ENCODE data around the gene NRCAM. TPM values are rescaled to one million over a fixed set of nuclear protein-coding genes. Genes with fewer than 3 reads are reported as not detected.

Gene NRCAM
- total and polyA plus RNA-seq, 2 of the 8 experiments (the other 6 are each of a cell fraction or from before 2014, with no cell fraction given): 2.7 to 3.8 TPM

DNA sequence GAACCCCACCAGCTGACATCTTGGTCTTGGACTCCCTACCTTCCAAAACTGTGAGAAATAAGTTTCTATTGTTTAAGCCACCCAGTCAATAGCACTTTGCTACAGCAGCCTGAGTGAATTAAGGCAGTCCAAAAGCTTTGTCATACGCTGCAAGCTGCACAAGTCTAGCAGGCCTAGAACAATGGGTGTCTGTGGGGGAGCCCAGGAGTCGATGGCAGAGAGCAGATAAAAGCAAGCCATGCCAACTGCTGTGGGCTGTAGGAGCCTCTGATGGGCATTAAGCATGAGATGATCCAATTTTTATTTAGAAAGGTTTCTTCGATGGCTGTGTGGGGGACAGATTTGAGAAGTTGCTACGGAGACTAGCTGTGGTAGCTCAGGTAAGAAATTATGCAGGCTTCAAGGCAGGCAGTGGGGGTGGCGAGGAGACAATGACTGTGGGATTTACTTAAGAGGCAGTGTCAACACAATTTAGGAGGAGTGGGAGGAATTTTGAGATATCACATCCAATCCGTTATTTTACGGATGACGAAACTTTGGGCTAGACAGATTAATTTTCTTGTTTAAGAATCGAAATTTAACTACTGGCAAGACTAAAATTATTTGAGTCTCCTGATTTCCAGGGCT lies 110.4 kb downstream of the NRCAM start:
- ChIA-PET POLR2A (ENCODE audit: partially characterized antibody) (no interaction called here), CTCF (ENCODE audit: partially characterized antibody) (interaction anchor here (1.0 to 1.5 kb wide), 3 partner anchors 8 to 103 kb away, joined by 3 to 4 read pairs (median 3); no protein-coding TSS in a partner anchor)
- Histone ChIP-seq H3K9ac (replicated peaks in 1 of 4; ENCODE audit: extremely low read depth in 1 of 4, low read depth in 3 of 4, low read length in 3 of 4) (no peak overlapping the region), H2BK12ac (ENCODE audit: low read depth, low read length) (no peak overlapping the region), H3K14ac (ENCODE audit: insufficient read length) (peak overlapping the region; percentile 17), H3K9me3 (ENCODE audit: insufficient read depth in 2 of 2, low read depth in 1 of 2, low read length in 1 of 2) (no peaks in the 10 kb centered on the region), H3K56ac (replicated peaks; ENCODE audit: insufficient read length, low read depth, low read length) (no peak overlapping the region), H3K27me3 (replicated peaks in 1 of 4; ENCODE audit: control insufficient read depth in 3 of 4, extremely low read depth in 1 of 4, insufficient read depth in 3 of 4, low read length in 3 of 4) (no peaks in the 10 kb centered on the region), H4K5ac (ENCODE audit: insufficient read length, low read depth, low read length) (no peak overlapping the region), H2BK120ac (replicated peaks; ENCODE audit: low read depth, low read length) (no peak overlapping the region), H3K4ac (replicated peaks; ENCODE audit: insufficient read length, low read depth, low read length) (no peak overlapping the region), H3K4me3 (ENCODE audit: extremely low read depth in 1 of 4, insufficient read depth in 2 of 4, low read depth in 3 of 4, low read length in 4 of 4) (peak overlapping the region in 1 of 4 experiments; percentile 10; a peak in 1 of 8 replicates), H3K27ac (ENCODE audit: low read depth, low read length) (no peak overlapping the region), H2BK20ac (ENCODE audit: low read length) (no peak overlapping the region), H3K36me3 (ENCODE audit: control insufficient read depth in 2 of 4, insufficient read depth in 4 of 4, low read length in 3 of 4) (no peaks in the 10 kb centered on the region), H3K23ac (ENCODE audit: insufficient read length) (no peak overlapping the region), H3K79me2 (ENCODE audit: control insufficient read depth in 1 of 2, insufficient read depth in 2 of 2, low read length in 2 of 2) (no peaks in the 10 kb centered on the region), H3K4me2 (ENCODE audit: insufficient read depth in 1 of 2, low read depth in 2 of 2, low read length in 2 of 2) (no peak overlapping the region), H4K8ac (ENCODE audit: extremely low read depth, insufficient read depth, low read length) (no peak overlapping the region), H2AK5ac (ENCODE audit: low read depth, low read length) (no peak overlapping the region), H2BK15ac (ENCODE audit: low read length) (no peak overlapping the region; the same call in 1 of the 2 replicates), H3K23me2 (ENCODE audit: low read depth, low read length) (no peaks in the 10 kb centered on the region; the same call in 1 of the 2 replicates), H4K20me1 (replicated peaks in 1 of 2; ENCODE audit: control insufficient read depth in 1 of 2, insufficient read depth in 2 of 2, low read length in 2 of 2) (no peaks in the 10 kb centered on the region), H2BK5ac (ENCODE audit: low read depth, low read length) (no peak overlapping the region), H3K18ac (ENCODE audit: extremely low read depth, low read length) (no peak overlapping the region), H4K91ac (replicated peaks; ENCODE audit: insufficient read length, low read length) (no peak overlapping the region), H3K4me1 (replicated peaks in 1 of 4; ENCODE audit: control insufficient read depth in 3 of 4, insufficient read depth in 4 of 4, low read length in 3 of 4) (peaks cover 0 to 6% (median 6%) of the 10 kb centered on the region in 4 experiments; a peak in 4 of 7 replicates), H2AFZ (ENCODE audit: low read length) (no peak overlapping the region), H3K79me1 (ENCODE audit: low read depth, low read length) (no peaks in the 10 kb centered on the region)
- DNase-seq (ENCODE audit: low read depth in 1 of 2, low spot score in 2 of 2): no peak
- 84% methylated on average over 9 of the region's 9 CpGs; no CpG with 5 or more reads in 1 of the 2 experiments for WGBS, 2 experiments (ENCODE audit: extremely low coverage in 1 of 2, insufficient coverage in 1 of 2, insufficient read length in 1 of 2, insufficient replicate concordance in 2 of 2, low coverage in 1 of 2, low lambda C conversion rate in 2 of 2, missing lambda C conversion rate in 1 of 2)
- no peak for TF ChIP-seq JUND (IDR thresholded peaks at IDR 0.05; ENCODE audit: low read length)
- TF ChIP-seq CBX5 (IDR thresholded peaks at IDR 0.05; ENCODE audit: low read depth, low read length): no peak
- TF ChIP-seq BACH1 (IDR thresholded peaks at IDR 0.05; ENCODE audit: low read length): no peak
- TF ChIP-seq, protein P1, sequence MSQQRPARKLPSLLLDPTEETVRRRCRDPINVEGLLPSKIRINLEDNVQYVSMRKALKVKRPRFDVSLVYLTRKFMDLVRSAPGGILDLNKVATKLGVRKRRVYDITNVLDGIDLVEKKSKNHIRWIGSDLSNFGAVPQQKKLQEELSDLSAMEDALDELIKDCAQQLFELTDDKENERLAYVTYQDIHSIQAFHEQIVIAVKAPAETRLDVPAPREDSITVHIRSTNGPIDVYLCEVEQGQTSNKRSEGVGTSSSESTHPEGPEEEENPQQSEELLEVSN (IDR thresholded peaks at IDR 0.05): no peak
- TF ChIP-seq RAD21 (IDR thresholded peaks at IDR 0.05 in 1 of 2, conservative IDR thresholded peaks at IDR 0.05 in 1 of 2; ENCODE audit: low read depth in 2 of 2, low read length in 2 of 2): no peak
- no peak for TF ChIP-seq SP2 (IDR thresholded peaks at IDR 0.05; ENCODE audit: low read length)
- TF ChIP-seq CHD1 (IDR thresholded peaks at IDR 0.05; ENCODE audit: low read depth, low read length): no peak
- TF ChIP-seq NRF1 (IDR thresholded peaks at IDR 0.05; ENCODE audit: low read depth, low read length): no peak
- TF ChIP-seq RNF2 (IDR thresholded peaks at IDR 0.05; ENCODE audit: borderline replicate concordance, low read depth, low read length, missing control alignments, poor library complexity, severe bottlenecking): no peak
- no peak for FAIRE-seq

Data from H1 (cell line).